DMS114 treated with DMSO at 0.1 percent for 48 hours (cell line): Measurements from ENCODE around the gene HMGCLL1.
A peak's percentile ranks its signal among the peaks of the same experiment; 100 is the strongest.

ENCODE experiments used
- DNase-seq: peaks from one replicate; lab custom pipeline; 2025; ENCODE audit not compliant: unreplicated experiment; lab: John Stamatoyannopoulos, UW

Gene HMGCLL1

GRCh38 chr6:55447891-55448290 lies 131.1 kb downstream of the HMGCLL1 start:
- DNase-seq, result no peak

GRCh38 chr6:55445648-55446204 lies 133.3 kb downstream of the HMGCLL1 start:
- peak; percentile 22 for DNase-seq

- no peak for DNase-seq
These were observed 135.5 kb downstream of the HMGCLL1 start for GRCh38 chr6:55443238-55444134.

GRCh38 chr6:55438203-55438602 lies 140.8 kb downstream of the HMGCLL1 start:
- DNase-seq, result no peak

- DNase-seq, result no peak
These were observed 141.9 kb downstream of the HMGCLL1 start for GRCh38 chr6:55437141-55437540.

- no peak for DNase-seq
These were observed 145.4 kb downstream of the HMGCLL1 start for GRCh38 chr6:55433446-55434130.

GRCh38 chr6:55423933-55424332 lies 155.1 kb downstream of the HMGCLL1 start:
- no peak for DNase-seq

- DNase-seq, result no peak
These were observed 168.3 kb downstream of the HMGCLL1 start for GRCh38 chr6:55410674-55411073.

GRCh38 chr6:55405474-55406235 lies 173.3 kb downstream of the HMGCLL1 start:
- DNase-seq, result no peak

GRCh38 chr6:55399351-55399750 lies 179.6 kb downstream of the HMGCLL1 start:
- DNase-seq, result no peak

- no peak for DNase-seq
These were observed 181.0 kb downstream of the HMGCLL1 start for GRCh38 chr6:55397986-55398385.

- DNase-seq, result no peak
These were observed 183.1 kb downstream of the HMGCLL1 start for GRCh38 chr6:55395871-55396270.

GRCh38 chr6:55388211-55388610 lies 190.8 kb downstream of the HMGCLL1 start:
- no peak for DNase-seq
